ENCODE measurements around the gene P2RY11.

P2RY11 gene, protein sequence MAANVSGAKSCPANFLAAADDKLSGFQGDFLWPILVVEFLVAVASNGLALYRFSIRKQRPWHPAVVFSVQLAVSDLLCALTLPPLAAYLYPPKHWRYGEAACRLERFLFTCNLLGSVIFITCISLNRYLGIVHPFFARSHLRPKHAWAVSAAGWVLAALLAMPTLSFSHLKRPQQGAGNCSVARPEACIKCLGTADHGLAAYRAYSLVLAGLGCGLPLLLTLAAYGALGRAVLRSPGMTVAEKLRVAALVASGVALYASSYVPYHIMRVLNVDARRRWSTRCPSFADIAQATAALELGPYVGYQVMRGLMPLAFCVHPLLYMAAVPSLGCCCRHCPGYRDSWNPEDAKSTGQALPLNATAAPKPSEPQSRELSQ

DNA sequence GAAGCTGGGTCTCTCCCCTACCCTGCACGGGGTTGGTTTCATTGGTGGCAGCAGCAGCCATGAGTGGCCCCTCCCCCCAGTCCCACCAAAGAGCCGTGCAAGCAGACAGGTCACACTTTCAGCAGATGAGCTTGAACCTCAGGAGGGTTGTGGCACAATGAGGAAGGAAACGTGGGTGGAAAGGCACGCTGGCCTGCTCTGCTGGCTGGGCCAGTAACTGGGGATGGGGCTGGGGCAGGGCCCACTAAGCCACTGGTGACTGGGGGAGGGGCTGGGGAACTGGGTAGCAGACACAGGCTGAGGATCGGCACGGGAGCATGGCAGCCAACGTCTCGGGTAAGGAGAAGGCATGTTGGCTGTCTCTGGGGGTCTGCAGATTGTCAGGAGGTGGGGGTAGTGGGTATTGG, at the start of gene P2RY11:
Gene P2RY11, plus strand, starts transcription at position 289 of the 407 bp plus-strand sequence. Its CDS starts 29 bp downstream, at position 318.
- peak; percentile 41 to 70 for DNase-seq

DNA sequence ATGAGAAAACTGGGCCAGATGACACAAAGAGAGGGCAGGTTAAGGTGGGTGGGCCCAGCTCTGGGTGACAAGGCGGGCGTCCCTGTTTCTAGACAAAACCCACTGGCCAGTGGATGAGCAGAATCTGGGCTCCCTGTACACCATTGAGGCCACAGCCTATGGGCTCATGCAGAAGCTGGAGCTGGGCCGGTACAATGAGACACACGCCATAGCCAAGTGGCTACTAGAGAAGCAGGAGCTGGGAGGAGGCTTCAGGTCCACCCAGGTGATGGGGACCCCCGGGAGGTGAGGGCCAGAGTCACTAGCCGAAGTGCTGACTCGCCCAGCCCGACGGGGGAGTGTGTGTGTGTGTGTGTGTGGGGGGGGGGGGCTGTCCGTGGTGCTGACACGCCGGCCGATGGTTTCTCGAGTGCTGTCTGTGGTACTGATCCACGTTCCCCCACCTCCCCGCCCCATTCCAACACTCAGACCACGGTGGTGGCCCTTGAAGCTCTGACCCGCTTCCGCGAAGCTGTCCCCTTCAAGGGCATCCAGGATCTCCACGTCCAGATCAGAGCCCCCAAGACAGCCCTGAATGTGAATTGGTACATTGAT, 49.7 kb upstream of the P2RY11 start:
- DNase-seq: no peak

DNA sequence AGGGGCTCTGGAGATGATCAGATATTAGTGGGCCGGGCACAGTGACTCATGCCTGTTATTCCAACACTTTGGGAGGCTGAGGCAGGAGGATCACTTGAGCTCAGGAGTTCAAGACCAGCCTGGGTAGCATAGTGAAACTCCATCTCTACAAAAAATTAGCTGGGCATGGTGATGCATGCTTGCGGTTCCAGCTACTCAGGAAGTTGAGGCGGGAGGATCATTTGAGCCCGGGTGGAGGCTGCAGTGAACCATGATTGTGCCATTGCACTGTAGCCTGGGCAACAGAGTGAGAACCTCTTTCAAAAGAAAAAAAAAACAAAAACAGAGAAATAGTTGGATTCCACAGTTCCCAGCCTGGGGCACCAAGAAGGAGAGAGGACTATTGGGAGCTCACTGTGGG, 43.3 kb upstream of the P2RY11 start:
- no peak for DNase-seq

DNA sequence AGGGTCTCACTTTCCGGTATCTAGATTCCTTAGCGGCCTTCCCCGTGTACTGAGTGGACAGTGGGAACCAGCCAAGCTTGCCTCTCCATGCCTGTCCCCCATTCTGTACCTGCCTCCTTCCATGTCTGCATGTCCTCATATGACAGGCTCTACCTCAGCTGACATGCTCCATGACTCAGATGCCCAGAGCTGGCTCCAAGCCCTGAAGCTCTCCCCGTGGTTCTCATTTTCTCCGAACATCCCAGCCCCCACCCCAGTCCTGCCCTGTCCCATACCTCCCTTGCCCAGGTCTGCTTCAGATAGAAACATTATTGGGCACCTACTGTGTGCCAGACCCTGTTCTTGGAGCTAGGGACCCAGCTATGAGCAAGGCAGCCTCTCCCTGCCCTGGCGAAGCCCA, 42.4 kb upstream of the P2RY11 start:
- DNase-seq: no peak

- no peak for DNase-seq
Measured at GRCh38 chr19:10070730-10071446, 40.6 kb upstream of the P2RY11 start.

GRCh38 chr19:10074153-10074552, 37.3 kb upstream of the P2RY11 start:
- peak; percentile 60 to 72 for DNase-seq

DNA sequence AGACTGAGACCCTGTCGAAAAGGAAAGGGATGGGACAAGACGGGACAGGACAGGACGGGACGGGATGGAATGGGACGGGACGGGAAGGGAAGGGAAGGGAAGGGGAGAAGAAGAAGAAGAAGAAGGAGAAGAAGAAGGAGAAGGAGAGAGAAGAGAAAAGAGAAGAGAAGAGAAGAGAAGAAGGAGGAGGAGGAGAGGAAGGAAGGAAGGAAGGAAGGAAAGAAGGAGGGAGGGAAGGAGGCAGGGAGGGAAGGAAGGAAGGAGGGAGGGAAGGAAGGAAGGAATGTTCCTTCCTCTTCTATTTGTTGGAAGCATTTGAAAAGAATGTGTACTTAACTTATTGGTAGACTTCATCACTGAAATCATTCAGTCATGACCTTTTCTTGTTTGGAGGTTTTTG, 35.0 kb upstream of the P2RY11 start:
- no peak for DNase-seq

- DNase-seq: no peak
Measured at GRCh38 chr19:10078329-10078728, 33.2 kb upstream of the P2RY11 start.

- DNase-seq: no peak
Measured at GRCh38 chr19:10079031-10079453, 32.5 kb upstream of the P2RY11 start.

DNA sequence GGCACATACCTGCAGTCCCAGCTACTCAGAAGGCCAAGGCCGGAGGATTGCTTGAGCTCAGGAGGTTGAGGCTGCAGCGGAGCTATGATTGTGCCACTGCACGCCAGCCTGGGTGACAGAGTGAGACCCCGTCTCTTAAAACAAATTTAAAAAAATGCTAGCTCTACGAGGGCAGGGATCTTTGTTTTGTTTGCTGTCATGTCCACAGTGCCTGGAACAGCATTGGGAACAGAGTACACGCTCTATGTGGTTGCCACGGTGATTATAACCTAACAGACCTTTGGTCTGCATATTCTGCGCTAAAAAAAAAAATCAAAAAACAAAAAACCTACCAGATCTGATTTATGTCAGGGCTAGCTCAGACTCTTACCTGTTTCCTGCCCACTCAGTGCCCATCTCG, 27.6 kb upstream of the P2RY11 start:
- no peak for DNase-seq

DNA sequence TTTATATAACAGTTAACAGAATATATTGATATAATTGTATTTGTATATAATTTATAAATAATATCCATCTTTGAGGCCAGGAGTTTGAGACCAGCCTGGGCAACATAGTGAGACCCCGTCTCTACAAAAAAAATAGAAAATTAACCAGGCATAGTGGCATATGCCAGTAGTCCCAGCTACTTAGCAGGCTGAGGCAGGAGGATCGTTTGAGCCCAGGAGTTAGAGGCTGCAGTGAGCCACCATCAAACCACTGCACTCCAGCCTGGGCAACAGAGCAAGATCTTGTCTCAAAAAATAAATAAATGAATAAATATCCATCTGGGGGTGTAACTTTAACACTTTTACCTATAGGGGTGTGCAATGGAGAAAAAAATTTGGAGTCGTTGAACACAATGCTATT, 26.7 kb upstream of the P2RY11 start:
- DNase-seq: no peak

DNA sequence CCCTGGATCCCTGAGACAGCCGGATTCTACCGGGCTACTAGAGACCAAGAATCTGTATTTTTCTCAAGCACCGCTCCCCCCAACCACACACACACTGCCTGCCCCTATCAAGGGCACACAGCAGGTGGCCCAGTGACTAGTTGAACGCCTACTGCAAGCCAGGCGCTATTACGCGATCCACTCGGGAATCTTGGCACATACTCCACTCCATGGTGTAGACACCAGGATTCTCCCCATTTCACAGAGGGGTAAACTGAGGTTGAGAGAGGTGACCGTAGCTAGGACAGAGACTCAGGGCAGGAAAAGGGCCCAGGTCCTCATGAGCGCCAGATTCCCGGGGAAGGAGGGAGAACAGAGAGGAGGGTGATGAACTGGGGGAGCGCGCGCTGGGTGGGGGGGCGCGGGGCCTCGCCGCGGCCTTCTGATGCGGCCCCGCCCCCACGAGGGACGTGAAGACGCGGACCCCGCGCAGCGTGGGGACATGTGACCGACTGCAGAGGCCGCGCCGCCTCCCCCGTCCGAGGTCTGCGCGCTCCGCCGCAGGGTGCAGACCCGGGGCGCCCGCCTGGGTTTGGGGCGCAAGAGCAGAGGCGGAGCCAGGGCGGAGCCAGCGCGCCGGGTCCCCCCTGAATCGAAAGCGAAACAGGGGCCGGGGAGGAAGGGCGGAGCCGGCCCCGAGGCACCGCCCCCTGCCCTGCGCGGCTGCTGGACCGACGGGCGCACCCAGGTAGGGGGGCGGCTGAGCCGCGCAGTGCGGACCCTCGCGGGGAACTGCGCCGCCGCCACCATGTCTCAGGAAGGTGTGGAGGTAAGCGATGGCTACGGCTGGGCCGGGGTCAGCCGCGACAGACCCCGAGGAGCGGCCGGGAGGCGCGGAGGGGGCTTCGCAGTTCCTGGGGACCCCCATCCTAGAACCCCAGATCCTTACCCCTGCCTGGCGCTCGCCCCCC, 25.6 kb upstream of the P2RY11 start, which contains the start of gene SHFL:
Gene SHFL, plus strand, starts transcription at position 677 of the 950 bp plus-strand sequence. Its CDS starts 111 bp downstream, at position 788.
- peak; percentile 85 to 89 for DNase-seq

DNA sequence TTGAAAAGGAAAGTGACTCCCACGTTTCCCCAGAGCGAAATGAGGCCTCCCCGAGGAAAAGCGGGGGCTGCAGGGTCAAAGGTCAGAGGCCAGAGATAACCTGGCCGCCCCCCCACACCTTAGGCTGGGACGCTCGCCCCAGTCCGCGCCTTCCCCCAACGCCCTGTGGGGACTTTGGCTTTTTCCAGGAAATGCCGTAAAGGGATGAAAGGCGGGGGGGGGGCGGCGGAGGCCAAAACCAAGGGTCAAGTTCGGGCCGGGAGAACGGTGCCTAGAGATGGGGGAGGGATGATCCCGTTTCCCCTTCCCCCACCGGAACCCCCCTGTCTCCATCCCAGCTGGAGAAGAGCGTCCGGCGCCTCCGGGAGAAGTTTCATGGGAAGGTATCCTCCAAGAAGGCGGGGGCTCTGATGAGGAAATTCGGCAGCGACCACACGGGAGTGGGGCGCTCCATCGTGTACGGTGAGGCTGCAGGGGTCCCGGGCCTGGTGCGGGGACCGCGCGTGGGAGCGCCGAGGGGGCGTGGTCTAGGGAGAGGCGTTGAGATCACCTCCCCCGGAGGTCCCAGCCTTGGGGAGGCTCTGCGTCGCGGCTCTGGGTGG, 24.8 kb upstream of the P2RY11 start:
- DNase-seq: peak; percentile 19 to 40

GRCh38 chr19:10087296-10088061, 24.0 kb upstream of the P2RY11 start:
- DNase-seq: no peak

DNA sequence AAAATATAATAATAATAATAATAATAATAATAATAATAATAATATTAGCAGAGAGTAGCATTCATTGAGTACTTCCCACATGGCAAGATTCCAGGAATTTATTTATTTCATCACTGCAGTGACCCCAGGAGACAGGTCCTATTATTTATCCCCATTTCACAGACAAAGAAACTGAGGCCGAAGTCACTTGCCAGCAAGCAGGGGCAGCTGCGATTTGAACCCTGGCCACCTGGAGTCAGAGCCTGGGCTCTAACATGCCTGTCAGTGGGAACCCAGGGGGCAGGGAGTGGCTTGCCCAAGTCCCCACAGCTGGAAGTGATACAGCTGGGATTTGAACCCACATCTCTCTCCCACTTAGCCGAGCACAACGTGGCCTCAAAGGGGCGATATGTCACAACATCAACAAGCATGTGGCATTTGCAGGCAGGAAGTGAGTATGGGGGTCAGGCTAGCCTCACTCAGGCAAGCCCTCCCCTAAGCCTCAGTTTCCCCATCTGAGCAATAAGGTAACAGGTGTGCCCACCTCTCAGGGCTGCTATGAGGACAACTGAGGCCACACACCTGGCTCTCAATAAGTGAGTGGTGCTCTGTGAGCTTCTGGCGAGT, 22.4 kb upstream of the P2RY11 start:
- DNase-seq: no peak

DNA sequence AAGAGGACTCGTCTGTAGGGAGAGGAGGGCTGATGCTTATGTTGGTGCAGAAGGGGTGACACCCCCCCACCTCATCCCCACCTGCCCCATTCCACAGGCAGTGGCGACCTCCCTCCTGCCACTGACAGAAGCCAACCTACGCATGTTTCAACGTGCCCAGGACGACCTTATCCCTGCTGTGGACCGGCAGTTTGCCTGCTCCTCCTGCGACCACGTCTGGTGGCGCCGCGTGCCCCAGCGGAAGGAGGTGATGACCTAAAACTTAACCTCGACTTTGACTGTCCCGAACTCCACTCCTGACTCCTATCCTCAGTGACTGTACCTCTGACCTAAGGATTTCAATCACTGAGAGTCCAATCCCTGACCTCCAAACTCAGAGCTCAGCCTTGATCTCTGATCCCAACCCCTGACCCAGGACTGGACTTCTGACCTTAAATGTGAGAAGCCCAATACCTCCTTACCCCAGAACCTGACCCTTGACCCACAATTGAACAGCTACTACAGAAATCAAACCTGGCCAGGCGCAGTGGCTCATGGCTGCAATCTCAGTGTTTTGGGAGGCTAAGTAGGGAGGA, 21.6 kb upstream of the P2RY11 start:
- no peak for DNase-seq

DNA sequence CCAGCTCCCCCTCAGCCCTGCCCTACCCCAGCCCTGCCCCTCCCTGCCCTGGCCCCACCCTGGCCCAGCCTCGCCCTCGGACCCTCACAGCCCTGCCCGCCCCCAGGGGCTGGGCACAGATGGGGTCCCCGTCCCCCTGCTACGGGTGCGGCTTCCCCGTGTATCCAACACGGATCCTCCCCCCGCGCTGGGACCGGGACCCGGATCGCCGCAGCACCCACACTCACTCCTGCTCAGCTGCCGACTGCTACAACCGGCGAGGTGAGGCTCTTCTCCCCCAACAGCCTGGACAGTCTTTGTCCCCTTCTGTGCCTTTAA, 20.2 kb upstream of the P2RY11 start:
- no peak for DNase-seq

DNA sequence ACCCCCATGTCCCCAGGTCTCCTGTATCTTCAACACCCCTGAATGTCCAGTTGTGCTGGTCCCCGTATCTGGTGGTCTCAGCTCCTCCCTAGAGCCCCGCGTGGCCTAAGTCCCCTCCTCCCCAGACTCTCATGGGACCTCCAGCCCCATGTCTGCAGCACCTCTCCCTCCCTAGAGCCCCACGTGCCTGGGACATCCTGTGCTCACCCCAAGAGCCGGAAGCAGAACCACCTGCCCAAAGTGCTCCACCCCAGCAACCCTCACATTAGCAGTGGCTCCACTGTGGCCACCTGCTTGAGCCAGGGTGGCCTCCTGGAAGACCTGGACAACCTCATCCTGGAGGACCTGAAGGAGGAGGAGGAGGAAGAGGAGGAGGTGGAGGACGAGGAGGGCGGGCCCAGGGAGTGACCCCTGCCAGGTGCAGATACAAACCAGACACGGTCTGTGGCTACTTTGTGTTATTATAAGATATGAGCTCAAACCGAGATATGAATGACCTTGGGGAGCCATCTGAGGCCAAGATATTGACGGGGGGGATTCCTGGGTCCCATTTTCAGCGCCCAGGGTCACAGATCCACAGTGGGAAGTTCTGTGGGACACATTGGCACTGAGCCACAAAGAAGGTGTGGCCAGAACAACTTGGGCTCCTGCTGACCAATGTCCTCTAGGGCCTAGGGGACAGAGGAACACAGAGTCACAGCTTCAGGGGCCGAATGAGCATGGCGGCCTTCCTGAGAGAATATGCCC, 19.4 kb upstream of the P2RY11 start:
- DNase-seq: no peak

DNA sequence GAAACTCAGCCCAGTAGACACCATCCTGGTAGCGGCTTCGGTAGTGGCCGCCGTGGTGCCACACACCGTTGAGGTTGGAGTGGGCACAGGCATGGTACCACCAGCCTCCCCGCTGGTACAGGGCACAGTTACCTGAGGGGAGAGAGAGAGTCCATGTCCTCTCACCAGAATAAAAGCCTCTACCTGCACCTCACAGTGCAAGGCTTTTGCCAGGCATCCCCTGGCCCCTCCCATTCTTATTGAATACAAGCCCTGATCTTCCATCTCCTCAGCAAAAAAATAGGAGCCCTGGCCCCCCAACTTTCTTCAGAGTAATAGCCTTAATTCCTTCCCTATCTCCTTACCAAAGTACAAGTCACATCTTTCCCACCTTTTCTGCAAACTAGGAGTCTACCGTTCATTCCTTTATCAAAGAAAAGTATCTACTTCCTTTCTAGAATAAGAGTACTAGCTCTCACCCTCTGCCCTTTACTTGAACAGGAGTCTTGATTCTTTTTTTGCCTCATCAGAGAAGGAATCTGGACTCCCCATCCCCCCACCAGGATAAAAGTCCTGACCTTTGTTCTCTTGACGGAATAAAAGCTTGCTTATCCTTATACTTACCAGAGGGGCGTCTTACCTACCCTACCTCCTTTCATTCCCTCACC, 18.7 kb upstream of the P2RY11 start:
- DNase-seq: no peak

Measured in CD4-positive, alpha-beta T cell treated with Interleukin-4 for 1 hour (primary cell).